Right renal cortex interstitium (tissue), 3 donors: ENCODE results near the gene CCDC73. TPM values are rescaled to one million over a fixed set of nuclear protein-coding genes. Genes with fewer than 3 reads are reported as not detected.
"Not testable (repeated sequence)": the region's sequence is repeated elsewhere in the genome, so short reads cannot be mapped to it uniquely, and the experiment has no call there.

Experiments
- DNase-seq, 3 donors: peaks; one replicate each; pipeline ENCODE4 v3.0.0-alpha.2; 2013; ENCODE audit warnings: low read depth in 3 of 3, low spot score in 2 of 3
- polyA plus RNA-seq, 3 donors: library from polyadenylated mRNA; unstranded; fragments of 120-200 nt; gene quantifications; one replicate each; pipeline ENCODE4 v1.2.1, GENCODE V29; 2013; ENCODE audit not compliant: insufficient read length in 3 of 3

CCDC73 gene
- polyA plus RNA-seq, 3 donors, result 0.19 to 0.26 (median 0.23) TPM

- no peak for DNase-seq
These were observed 87.3 kb downstream of the CCDC73 start for GRCh38 chr11:32706985-32707741.

GRCh38 chr11:32705309-32706033 lies 89.0 kb downstream of the CCDC73 start:
- DNase-seq, result no peak

GRCh38 chr11:32704775-32705174 lies 89.7 kb downstream of the CCDC73 start:
- DNase-seq, result no peak

- DNase-seq, result no peak
These were observed 90.2 kb downstream of the CCDC73 start for GRCh38 chr11:32704261-32704660.

GRCh38 chr11:32701616-32702015 lies 92.8 kb downstream of the CCDC73 start:
- DNase-seq, result no peak

- DNase-seq, result no peak
These were observed 95.9 kb downstream of the CCDC73 start for GRCh38 chr11:32698579-32698978.

- DNase-seq, result no peak
These were observed 123.4 kb downstream of the CCDC73 start for GRCh38 chr11:32671051-32671450.

- DNase-seq, result no peak
These were observed 134.8 kb downstream of the CCDC73 start for GRCh38 chr11:32659672-32660071.

- DNase-seq, result no peak
These were observed 135.6 kb downstream of the CCDC73 start for GRCh38 chr11:32658639-32659406.

GRCh38 chr11:32643526-32643925 lies 150.9 kb downstream of the CCDC73 start:
- no peak for DNase-seq

- DNase-seq, result no peak
These were observed 153.1 kb downstream of the CCDC73 start for GRCh38 chr11:32641361-32641760.

- DNase-seq, result no peak
These were observed 158.6 kb downstream of the CCDC73 start for GRCh38 chr11:32635819-32636218.

- no peak for DNase-seq
These were observed 163.6 kb downstream of the CCDC73 start for GRCh38 chr11:32630844-32631243.

GRCh38 chr11:32616903-32617302 lies 177.6 kb downstream of the CCDC73 start:
- DNase-seq, result no peak

- no peak for DNase-seq
These were observed 179.0 kb downstream of the CCDC73 start for GRCh38 chr11:32615422-32615821.

GRCh38 chr11:32613500-32614151 lies 180.8 kb downstream of the CCDC73 start:
- DNase-seq, result no peak

GRCh38 chr11:32610797-32611352 lies 183.6 kb downstream of the CCDC73 start:
- peak in 2 of 3 donors; percentile 36 to 44 for DNase-seq

- DNase-seq, result not testable (repeated sequence)
These were observed 185.6 kb downstream of the CCDC73 start for GRCh38 chr11:32608826-32609225.

GRCh38 chr11:32606220-32606619 lies 188.2 kb downstream of the CCDC73 start:
- DNase-seq, result no peak

GRCh38 chr11:32602657-32603415 lies 191.6 kb downstream of the CCDC73 start:
- DNase-seq, result no peak
